Upper lobe of right lung (tissue), 1 donor: ENCODE measurements around the gene TSBP1. TPM values are rescaled to one million over a fixed set of nuclear protein-coding genes. Genes with fewer than 3 reads are reported as not detected.

Source experiments
- ATAC-seq: fragments of 200-7000 bp; cut with Tn5 transposase; one replicate; pipeline ENCODE4 v1.9.1; 2020; ENCODE audit warnings: mild to moderate bottlenecking, moderate library complexity
- DNase-seq: peaks from one replicate; pipeline ENCODE4 v3.0.0-alpha.2; 2020
- H3K27ac ChIP-seq: fragments of 200-600 bp; one replicate; pipeline ENCODE4 v1.8.0; 2022
- H3K27me3 ChIP-seq: fragments of 200-600 bp; one replicate; pipeline ENCODE4 v1.8.0; 2022; ENCODE audit warnings: mild to moderate bottlenecking
- H3K36me3 ChIP-seq: fragments of 200-600 bp; one replicate; pipeline ENCODE4 v1.8.0; 2022
- H3K4me1 ChIP-seq: fragments of 200-600 bp; one replicate; pipeline ENCODE4 v1.8.0; 2022
- H3K4me3 ChIP-seq: fragments of 200-600 bp; one replicate; pipeline ENCODE4 v1.8.0; 2022; ENCODE audit warnings: mild to moderate bottlenecking
- H3K9me3 ChIP-seq: fragments of 200-600 bp; one replicate; pipeline ENCODE4 v1.8.0; 2022
- intact Hi-C: fragments of 100-400 bp; cut with DNase I; formaldehyde crosslinking; loops from one replicate; pipeline ENCODE4 v1.11.0; 2022
- total RNA-seq: library from RNA; stranded (reverse); fragmentation: NEBNext Ultra II Directional; extraction: Animal tissue kit (Norgen Biotek cat#: 25700); gene quantifications from one replicate; pipeline ENCODE4 v1.2.1, GENCODE V29; 2021
- TF ChIP-seq, protein P1 (sequence below): fragments of 200-600 bp; IDR thresholded peaks from one replicate; pipeline ENCODE4 v1.8.0; 2022; ENCODE audit warnings: antibody characterized with exemption
- donor health status: DM: no; HTN: yes; CAD: no; lungs with severe emphysema.

TSBP1 gene
- total RNA-seq, 1 donor from 2014 or later, result not detected

DNA sequence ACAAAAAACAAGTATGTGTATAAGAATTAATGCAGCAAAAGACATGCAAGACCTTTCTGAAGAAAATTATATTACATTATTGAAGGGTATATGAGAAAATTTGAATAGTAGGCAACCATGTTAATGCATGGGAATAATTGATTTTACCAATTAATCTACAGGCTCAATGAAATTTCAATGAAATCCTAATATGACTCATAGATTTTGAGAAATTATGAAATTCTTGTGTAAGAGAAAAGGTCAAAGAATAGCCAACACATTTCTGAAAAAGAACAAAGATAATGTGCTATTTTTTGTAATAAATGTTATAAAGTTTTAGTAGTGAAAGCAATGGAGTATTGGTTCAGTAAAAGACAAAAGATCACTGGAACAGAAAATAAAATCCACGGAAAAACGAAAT, 18.4 kb downstream of the TSBP1 start:
- no peaks in the 10 kb centered on the region for H3K9me3 ChIP-seq
- TF ChIP-seq, protein P1, sequence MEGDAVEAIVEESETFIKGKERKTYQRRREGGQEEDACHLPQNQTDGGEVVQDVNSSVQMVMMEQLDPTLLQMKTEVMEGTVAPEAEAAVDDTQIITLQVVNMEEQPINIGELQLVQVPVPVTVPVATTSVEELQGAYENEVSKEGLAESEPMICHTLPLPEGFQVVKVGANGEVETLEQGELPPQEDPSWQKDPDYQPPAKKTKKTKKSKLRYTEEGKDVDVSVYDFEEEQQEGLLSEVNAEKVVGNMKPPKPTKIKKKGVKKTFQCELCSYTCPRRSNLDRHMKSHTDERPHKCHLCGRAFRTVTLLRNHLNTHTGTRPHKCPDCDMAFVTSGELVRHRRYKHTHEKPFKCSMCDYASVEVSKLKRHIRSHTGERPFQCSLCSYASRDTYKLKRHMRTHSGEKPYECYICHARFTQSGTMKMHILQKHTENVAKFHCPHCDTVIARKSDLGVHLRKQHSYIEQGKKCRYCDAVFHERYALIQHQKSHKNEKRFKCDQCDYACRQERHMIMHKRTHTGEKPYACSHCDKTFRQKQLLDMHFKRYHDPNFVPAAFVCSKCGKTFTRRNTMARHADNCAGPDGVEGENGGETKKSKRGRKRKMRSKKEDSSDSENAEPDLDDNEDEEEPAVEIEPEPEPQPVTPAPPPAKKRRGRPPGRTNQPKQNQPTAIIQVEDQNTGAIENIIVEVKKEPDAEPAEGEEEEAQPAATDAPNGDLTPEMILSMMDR, result no peak
- H3K36me3 ChIP-seq, result no peaks in the 10 kb centered on the region
- ATAC-seq (no peak), DNase-seq (no peak)
- H3K27ac ChIP-seq, result no peak overlapping the region
- H3K4me1 ChIP-seq, result no peaks in the 10 kb centered on the region
- H3K4me3 ChIP-seq, result no peak overlapping the region
- intact Hi-C loops, result no loop called here
- no peaks in the 10 kb centered on the region for H3K27me3 ChIP-seq

DNA sequence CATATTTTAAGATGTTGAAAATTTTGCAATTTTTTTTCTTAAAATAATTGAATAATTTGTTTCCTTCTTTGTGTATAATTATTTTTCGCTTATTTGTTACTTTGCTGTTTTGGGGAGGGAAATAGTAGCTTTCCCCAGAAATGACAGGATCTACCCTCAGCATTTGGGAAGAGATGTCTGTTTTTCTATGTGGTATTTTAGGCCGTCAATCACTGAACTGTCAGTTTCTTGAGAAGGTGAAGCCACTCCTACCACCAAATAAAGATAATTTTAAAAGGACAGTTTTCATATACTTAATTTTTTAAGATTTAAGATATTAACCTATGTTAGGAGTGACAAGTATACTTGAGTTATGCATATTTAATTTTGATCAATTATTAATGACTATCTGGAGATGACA, 31.5 kb downstream of the TSBP1 start:
- DNase-seq (no peak), ATAC-seq (no peak)
- H3K27me3 ChIP-seq, result no peaks in the 10 kb centered on the region
- intact Hi-C loops, result no loop called here
- no peak overlapping the region for H3K27ac ChIP-seq
- no peak overlapping the region for H3K4me3 ChIP-seq
- H3K36me3 ChIP-seq, result no peaks in the 10 kb centered on the region
- no peaks in the 10 kb centered on the region for H3K9me3 ChIP-seq
- TF ChIP-seq, protein P1, result no peak
- no peaks in the 10 kb centered on the region for H3K4me1 ChIP-seq

DNA sequence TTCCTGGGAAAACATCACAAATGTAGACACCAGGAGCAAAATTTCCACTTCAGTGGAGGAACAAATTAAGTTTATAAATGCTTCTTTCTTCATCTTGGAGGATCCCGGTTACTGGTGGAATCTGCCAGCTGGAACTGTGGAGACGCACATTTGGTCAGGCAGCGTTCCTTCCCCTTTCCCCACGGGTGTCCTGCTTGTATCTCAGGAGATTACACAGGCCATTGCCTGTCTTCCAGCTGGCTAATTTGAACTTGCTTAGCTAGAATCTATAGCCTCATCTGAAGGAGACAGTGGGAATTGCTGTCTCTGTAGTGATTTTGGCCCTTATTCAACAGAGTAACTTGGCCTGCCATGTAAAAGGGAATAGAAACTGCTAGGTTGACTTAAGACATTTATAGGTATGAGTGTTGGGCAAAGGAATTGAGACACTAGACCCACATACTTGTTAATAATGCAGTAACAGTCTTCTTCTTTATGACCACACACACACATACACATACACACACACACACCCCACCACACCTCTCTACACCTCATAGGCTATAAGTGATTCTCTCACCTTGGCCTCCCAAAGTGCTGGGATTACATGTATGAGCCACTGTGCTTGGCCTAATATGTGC, 34.4 kb downstream of the TSBP1 start:
- Histone ChIP-seq H3K27me3 (no peaks in the 10 kb centered on the region), H3K4me3 (no peak overlapping the region), H3K4me1 (no peaks in the 10 kb centered on the region), H3K27ac (no peak overlapping the region), H3K36me3 (no peaks in the 10 kb centered on the region), H3K9me3 (no peaks in the 10 kb centered on the region)
- TF ChIP-seq, protein P1, result no peak
- intact Hi-C loops, result no loop called here
- no peak for DNase-seq
- no peak for ATAC-seq

DNA sequence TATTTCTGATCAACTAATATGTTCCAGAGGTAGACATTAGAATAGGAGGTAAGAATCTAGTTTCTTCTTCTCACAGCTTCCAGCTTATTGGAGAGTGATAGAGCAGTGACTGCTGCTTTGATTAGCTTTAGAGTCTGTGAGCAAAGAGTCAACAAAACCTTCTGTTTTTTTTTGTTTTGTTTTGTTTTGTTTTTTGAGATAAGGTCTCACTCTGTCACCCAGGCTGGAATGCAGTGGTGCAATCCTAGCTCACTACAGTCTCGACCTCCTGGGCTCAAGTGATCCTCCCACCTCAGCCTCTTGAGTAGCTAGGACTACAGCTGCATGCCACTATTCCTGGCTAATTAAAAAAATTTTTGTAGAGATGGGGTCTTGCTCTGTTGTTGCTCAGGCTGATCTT, 39.3 kb downstream of the TSBP1 start:
- intact Hi-C loops, result no loop called here
- Histone ChIP-seq H3K27ac (no peak overlapping the region), H3K9me3 (no peaks in the 10 kb centered on the region), H3K4me3 (no peak overlapping the region), H3K4me1 (no peaks in the 10 kb centered on the region), H3K27me3 (no peaks in the 10 kb centered on the region), H3K36me3 (no peaks in the 10 kb centered on the region)
- ATAC-seq (no peak), DNase-seq (no peak)
- TF ChIP-seq, protein P1, result no peak

DNA sequence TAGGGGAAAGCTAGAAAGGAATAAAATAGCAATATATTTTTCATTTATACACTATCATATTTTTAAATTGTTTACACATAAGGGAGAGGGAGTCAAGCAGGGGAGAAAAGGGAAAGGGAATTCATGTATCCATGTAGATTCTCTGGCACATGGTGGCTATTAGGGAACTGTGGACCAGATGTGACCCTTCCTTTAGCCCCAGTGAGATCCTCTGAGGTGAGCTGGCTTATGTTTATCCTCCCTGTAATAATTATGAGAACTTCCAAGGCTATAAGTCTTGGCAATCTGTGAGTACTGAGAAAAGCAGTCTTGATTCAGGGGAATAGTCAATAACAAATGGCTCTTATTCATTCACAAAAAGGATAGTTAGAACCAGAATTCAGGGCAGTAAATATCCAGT, 42.6 kb downstream of the TSBP1 start:
- no peak for DNase-seq
- TF ChIP-seq, protein P1, result no peak
- H3K4me3 ChIP-seq, result no peak overlapping the region
- intact Hi-C loops, result no loop called here
- no peak for ATAC-seq
- H3K4me1 ChIP-seq, result no peaks in the 10 kb centered on the region
- H3K27ac ChIP-seq, result no peak overlapping the region
- H3K27me3 ChIP-seq, result no peaks in the 10 kb centered on the region
- no peaks in the 10 kb centered on the region for H3K9me3 ChIP-seq
- no peaks in the 10 kb centered on the region for H3K36me3 ChIP-seq

DNA sequence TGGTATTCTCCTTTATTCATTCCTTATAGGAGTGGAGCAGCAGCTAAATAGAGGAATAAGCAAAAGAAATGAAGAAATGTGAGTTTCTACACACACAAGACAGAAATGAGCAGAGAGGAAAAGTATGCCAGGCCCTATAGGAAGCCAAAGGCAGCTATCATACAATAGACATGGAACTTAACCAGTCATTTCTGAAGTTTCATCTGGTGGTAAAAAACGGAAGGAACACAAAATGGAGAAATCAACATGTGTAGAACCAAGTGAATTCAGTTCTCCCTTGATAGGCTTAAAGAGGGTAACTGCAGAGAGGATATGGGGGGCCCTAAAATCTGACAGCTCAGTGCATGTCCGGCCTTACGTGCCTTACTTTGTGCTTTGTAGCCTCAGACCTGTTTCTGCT, 44.6 kb downstream of the TSBP1 start:
- ATAC-seq, result peak; percentile 65

More for the DNA sequence above, 44.6 kb downstream of the TSBP1 start:
- H3K4me1 ChIP-seq, result no peaks in the 10 kb centered on the region
- intact Hi-C loops, result no loop called here
- H3K27ac ChIP-seq, result no peak overlapping the region
- no peak for DNase-seq
- H3K36me3 ChIP-seq, result no peaks in the 10 kb centered on the region
- H3K27me3 ChIP-seq, result no peaks in the 10 kb centered on the region
- TF ChIP-seq, protein P1, result no peak
- no peak overlapping the region for H3K4me3 ChIP-seq
- H3K9me3 ChIP-seq, result no peaks in the 10 kb centered on the region
